ENCODE results near the gene GAL3ST1.
"Not testable (repeated sequence)": the region's sequence is repeated elsewhere in the genome, so short reads cannot be mapped to it uniquely, and the experiment has no call there.

Gene GAL3ST1

DNA sequence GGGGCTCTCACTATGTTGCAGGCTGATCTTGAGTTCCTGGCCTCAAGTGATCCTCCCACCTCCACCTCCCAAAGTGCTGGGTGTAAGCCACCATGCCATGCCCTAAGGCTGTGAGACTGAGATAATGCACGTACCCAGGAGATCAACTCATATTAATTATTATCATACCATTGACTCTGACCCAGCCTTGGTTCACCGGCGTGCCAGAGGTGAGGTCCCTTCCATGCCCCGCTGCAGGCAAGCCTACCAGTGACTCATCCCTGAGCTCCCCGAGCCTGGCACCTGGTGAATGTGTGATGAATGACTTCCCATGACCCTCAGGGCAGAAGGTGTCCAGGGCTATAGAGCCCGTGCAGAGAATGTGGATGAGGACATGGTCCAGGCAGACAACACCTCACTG, 12.1 kb downstream of the GAL3ST1 start:
- no peak for DNase-seq

DNA sequence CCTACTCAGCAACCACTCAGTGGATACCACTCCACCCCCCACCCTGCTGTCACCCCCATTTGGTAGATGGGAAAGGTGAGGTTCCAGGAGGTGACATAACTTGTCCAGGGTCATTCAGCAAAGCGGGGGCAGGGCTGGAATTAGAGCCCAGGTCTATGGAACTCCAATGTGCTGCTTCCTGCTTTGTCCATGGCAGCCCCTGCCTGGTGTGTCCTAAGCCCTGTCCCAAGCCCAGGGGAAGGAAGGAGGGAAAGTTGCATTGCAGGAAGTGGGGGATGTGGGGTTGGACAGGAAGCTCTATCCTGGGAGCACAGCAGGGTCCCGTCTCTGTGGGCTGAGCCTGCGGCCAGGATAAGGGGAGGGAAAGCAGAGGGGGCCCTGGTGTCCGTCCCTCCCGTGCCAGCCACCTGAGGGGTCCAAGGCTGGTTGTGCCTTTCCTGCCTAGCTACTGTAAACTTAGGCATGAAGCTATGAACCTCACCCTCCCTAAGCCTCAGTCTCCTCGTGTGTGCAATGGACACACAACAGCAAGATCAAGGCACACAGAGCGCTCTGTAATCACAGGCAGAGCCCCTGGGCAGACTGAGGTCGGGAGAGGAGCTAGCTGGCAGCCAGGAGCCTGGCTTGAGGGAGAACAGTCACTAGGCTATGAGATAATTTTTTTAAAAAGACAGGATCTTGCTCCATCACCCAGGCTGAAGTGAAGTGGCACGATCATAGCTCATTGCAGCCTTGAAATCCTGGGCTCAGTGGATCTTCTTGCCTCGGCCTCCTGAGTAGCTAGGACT, 12.9 kb downstream of the GAL3ST1 start:
- no peak for DNase-seq

DNA sequence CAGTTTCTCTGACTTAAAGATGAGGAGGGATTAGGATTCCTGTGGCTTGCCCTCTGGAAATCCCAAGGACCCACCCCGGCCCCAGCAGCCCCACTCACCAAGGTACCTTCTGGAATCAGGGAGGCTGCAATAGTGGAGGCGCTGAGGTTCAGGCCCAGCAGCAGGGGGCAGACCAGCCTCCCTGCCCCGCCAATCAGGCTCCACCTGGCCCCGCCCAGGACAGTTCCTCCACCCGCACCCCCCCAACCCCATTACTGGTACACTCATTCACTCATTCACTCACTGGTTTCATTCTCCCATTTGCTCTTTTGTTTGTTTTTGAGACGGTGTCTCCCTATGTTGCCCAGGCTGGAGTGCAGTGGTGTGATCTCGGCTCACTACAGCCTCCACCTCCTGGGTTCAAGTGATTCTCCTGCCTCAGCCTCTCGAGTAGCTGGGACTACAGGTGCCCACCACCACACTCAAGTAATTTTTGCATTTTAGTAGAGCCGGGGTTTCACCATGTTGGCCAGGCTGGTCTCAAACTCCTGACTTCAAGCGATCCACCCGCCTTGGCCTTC, 13.7 kb downstream of the GAL3ST1 start:
- not testable (repeated sequence) for DNase-seq

DNA sequence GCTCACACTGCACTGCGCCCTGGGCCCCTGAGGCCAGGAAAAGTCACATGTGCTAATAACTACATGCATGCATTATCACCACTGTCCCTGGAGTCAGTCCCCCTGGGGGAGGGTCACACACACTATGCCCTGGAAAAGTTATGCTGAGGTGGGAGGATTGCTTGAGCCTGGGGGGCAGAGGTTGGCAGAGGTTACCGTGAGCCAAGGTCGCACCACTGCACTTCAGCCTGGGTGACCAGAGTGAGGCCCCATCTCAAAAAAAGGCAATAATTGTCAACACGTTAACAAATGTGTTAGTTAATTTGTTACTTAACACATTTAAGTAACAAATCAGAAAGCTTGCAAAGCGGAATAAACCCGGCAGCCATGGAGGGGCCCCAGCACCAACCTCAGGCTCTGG, 14.6 kb downstream of the GAL3ST1 start:
- no peak for DNase-seq

DNA sequence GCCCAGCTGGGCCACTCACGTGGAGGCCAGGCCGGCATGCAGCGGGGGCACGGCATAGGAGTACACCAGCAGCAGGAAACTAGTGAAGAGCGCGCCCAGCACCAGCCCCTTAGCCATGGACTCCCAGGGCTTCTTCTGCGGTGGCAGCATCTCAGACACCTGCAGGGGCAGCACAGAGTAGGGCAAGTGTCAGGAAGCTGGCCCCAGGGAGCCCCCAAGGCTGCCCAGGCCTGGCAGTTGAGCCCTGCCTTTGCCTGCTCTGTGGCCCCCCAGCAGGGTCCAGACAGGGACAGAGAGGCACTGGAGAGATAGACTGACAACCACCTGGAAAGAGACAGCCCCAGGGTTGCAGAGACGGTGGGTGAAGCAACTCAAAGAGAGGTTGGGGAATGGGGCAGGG, 17.2 kb downstream of the GAL3ST1 start:
- no peak for DNase-seq

DNA sequence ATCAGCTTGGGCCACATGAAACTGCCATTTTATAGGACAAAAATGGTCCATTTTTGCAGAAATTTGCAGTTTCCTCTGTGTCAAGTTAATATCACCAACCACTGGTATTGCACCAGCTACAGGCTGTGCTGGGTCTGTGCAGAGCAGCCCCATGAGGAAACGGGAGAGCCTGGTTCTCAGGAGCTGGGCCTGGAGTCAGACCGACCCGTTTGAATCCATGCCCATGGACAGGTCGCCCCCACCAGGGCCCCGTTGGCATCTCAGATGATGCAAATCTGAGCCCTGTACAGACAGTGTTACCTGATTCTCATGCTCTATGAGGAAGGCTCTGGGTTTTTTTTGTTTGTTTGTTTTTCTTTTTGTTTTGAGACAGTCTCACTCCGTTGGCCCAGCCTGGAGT, 18.1 kb downstream of the GAL3ST1 start:
- no peak for DNase-seq

DNA sequence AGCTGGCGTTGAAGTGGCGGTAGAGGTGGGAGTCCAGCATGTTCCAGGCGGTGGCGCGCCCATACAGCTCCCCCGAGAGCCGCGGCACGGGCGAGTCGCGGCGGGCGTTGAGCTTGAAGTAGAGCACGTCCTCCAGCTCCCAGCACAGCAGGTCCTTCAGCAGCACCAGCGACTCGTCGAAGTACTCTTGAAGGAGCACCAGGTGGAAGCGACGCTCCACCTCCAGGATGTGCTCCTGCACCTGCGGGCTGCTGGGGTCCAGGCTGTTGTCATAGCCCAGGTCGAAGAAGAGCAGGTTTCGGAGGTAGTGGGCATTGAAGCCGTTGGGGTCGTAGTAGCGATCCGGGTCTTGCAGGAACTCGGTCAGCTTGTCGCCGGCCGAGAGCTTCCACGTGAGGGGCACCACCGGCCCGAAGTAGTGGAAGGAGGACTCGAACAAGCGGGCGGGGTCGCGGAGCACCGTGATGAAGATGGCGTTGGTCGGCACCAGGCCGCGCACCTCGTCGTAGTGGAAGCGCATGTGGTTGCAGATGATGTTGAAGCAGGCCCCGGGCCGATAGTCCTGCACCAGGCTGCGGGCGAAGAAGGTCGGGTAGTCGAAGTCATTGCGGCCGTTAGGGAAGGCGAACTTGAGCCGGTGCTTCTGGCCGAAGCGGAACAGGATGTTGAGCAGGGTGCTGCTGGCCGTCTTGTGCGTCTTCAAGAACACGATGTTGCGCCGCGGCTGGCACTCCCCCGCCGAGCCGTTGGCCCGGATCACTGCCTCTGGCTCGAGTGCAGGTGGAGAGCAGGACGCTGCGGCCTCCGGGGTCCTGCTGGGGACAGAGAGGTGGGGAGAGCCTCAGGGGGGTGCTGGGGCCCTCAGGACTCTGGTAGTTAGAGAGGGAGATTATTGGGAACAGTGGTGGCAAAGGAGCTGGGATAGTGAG, 18.9 kb downstream of the GAL3ST1 start:
- no peak for DNase-seq

DNA sequence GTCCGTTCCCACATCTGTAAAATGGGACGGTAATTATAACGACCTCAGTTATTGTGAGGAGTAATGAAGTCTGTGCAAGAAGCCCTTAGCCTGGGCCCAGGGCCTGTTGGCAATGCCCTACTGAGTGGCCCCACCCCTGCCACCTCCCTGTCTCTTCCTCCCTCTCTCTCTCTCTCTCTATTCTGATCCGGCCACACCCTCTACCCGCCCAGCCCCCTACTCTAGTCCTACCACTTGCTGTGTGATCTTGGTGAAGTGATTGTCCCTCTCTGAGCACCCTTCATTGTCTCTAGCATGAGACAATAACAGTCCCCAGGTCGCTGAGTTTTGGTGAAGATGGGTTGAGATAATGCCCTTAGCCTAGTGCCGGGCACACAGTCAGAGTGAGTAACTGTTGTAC, 20.5 kb downstream of the GAL3ST1 start:
- DNase-seq = no peak

DNA sequence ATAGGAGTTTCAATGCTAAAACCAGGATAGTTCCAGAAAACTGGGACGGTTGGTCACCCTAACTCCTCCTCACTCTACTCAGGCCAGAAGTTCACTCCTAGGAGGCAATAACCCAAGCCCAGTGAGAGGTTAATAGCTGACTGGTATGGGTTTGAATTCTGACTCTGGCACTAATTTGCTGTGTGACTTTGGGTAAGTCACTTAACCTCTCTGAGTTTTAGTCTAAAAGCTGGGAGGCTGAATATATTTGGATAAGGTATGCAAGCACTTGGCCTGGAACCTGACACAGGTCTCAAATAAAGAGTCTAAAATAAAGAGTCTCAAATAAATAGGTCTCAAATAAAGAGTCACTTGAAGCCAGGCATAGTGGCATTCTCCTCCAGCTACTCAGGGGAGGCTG, 21.7 kb downstream of the GAL3ST1 start:
- no peak for DNase-seq

DNA sequence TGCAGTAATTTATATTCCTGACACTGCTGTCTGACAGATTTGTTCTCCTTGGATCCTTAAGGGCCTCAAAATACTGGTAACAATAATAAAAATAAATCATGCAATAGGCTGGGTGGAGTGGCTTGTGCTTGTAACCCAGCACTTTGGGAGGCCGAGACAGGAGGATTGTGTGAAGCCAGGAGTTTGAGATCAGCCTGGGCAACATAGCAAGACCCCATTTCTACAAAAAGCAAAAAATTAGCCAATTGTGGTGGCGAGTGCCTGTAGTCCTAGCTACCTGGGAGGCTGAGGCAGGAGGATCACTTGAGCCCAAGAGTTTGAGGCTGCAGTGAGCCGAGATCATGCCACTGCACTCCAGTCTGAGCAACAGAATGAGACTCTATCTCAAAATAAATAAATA, 22.7 kb downstream of the GAL3ST1 start:
- not testable (repeated sequence) for DNase-seq

DNA sequence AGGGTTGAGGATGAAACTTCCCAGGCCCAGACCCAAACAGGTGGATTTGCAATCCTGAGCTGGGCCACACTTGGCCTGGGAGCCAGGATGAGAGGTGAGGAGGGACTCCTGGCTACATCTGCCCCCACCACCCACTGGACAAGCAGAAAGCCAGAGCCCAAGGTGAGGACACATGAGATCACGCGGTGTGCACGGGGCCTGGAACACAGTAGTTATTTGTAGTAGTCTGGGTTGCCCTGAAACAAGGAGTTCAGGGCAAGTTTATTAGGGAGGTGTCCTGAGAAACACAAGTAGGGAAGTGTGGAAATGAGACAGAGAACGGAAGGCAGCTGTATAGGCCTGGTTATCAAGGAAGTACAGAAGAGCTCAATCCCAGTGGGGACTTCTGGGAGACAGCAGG, 27.3 kb downstream of the GAL3ST1 start:
- DNase-seq = no peak

DNA sequence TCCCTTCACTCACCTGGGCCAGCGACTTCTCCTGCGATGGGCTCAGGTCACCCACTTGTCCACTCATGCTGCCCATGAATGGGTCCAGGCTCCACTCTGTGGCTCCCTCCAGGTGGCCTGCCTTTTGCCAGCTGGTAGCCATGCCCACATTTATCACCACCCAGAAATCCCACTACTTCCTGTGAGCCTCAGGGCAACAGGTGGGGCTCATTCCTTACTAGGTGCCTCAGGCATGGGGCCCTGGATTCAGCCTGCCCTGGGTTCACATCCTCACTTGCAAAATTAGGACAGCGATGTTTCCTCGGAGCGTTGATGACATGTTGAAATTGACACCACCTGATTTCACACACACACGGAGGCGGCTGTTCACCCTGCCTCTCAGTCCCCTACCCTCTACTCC, 27.8 kb downstream of the GAL3ST1 start, which contains the start of gene SEC14L6:
Gene SEC14L6, minus strand, starts transcription at position 126 of the 400 bp plus-strand sequence. Its CDS starts 59 bp downstream, at position 67.
- no peak for DNase-seq

DNA sequence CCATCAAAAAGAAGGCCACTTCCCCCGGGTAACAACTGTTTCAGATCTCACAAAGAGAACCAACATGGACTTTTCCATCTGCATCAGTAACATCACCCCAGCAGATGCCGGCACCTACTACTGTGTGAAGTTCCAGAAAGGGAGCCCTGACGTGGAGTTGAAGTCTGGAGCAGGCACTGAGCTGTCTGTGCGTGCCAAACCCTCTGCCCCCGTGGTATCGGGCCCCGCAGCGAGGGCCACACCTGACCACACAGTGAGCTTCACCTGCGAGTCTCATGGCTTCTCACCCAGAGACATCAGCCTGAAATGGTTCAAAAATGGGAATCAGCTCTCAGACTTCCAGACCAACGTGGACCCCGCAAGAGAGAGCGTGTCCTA, 31.7 kb downstream of the GAL3ST1 start:
- no peak for DNase-seq

DNA sequence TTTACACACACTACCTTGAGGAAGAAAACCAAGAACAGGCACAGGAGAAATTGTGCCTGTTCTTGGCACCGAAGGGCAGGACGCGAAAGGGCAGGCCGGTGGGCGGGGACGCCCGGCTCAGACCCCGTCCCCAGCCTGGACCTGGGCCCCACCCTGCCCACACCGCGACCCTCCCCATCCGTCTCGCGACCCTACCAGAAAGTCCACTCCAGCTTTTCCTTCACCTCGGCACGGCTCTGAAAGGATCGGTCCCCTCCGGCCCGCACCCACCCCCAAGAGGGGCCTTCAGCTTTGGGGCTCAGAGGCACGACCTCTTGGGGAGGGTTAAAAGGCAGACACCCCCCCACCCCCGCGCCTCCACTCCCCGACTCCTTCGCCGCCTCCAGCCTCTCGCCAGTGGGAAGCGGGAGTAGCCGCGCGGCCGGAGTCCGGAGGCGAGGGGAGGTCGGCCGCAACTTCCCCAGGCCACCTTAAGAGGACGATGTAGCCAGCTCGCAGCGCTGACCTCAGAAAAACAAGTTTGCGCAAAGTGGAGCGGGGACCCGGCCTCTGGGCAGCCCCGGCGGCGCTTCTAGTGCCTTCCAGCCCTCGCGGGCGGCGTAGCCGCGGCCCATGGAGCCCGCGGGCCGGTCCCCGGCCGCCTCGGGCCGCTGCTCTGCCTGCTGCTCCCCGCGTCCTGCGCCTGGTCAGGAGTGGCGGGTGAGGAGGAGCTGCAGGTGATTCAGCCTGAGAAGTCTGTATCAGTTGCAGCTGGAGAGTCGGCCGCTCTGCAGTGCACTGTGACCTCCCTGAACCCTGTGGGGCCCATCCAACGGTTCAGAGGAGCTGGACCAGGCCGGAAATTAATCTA, 32.3 kb downstream of the GAL3ST1 start:
- DNase-seq = no peak

DNA sequence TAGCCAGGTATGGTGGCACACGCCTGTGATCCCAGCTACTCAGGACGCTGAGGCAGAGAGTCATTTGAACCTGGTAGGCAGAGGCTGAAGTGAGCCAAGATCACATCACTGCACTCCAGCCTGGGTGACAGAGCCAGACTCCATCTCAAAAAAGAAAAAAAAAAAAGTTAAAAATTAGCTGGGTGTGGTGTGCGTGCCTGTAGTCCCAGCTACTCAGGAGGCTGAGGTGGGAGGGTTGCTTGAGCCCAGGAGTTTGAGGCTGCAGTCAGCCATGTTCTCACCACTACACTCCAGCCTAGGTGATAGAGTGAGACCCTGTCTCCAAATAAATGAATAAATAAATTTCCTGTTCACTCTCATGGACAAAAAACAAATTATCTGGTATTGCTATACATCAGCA, 33.0 kb downstream of the GAL3ST1 start:
- not testable (repeated sequence) for DNase-seq

DNA sequence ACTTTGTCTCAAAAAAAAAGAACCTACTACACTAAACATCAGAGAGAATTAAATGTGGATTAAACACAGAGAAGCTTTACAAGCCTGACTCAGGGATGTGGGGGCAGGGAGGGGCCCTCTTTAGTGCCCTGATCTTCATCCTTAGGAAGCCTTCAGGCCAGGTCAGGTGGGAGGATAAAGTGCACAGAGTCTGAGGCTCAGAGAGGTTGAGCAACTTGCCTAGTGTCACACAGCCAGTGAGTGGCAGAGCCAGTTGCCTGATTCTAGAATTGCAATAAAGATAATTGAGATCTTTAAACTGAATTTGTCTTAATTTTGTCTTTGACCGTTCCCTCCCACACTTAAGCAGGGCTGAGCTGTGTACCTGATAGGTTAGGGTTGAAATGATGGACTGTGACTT, 35.1 kb downstream of the GAL3ST1 start:
- no peak for DNase-seq

DNA sequence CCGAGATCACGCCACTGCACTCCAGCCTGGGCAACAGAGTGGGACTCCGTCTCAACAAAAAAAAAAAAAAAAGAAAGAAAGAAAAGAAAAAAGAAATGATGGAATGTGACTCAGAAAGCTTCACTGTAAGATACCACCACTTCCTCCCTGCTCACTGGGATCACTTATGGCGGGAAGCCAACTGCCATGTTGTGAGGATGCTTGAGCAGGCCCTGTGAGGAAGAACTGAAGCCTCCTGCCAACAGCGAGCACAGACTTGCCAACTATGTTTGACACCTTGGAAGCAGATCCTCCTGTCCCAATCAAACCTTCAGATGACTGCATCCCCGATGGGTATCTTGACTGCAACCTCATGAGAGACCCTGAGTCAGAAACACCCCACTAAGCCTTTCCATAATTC, 36.2 kb downstream of the GAL3ST1 start:
- no peak for DNase-seq

DNA sequence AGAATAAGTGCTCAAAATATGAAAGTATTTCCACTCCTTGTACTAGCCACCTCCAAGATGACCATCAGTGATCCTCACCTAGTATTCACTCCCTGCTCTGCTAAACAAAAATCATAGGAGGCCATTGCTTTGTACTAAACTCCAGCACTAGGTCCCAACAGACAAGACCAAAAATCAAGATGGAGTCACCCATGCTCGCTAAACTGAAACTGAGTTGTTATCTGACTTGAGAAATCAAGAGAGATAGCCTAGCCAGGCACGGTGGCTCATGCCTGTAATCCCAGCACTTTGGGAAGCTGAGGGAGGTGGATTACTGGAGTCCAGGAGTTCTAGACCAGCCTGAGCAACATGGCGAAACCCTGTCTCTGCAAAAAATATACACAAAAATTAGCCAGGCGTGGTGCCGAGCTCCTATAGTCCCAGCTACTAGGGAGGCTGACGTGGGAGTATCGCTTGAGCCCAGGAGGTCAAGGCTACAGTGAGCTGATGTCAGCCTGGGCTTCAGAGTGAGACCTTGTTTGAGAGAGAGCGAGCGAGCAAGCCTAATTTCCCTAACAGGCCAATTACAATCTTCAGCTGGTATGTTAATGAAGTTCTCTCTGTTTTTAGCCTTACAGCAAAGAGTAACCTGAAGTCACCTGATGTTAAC, 37.3 kb downstream of the GAL3ST1 start:
- no peak for DNase-seq

DNA sequence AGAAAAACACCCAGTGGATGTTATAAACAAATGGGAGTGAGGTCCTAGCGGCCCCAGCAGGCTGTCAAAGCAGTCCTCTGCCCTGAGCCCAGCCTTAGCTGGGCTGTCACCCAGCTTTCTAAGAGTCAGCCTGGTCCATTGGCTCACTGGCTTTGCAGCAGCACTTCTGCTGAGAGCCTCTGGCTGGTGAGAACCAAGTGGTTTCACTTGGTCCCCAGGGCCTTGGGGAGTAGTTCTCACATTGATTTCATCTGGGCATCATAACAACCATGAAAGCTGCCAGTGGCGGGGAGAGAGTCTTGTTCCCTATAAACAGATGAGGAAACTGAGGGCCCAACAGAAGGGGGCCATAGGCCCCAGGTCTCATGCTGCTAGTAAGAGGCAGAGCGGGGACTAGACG, 39.3 kb downstream of the GAL3ST1 start:
- no peak for DNase-seq

DNA sequence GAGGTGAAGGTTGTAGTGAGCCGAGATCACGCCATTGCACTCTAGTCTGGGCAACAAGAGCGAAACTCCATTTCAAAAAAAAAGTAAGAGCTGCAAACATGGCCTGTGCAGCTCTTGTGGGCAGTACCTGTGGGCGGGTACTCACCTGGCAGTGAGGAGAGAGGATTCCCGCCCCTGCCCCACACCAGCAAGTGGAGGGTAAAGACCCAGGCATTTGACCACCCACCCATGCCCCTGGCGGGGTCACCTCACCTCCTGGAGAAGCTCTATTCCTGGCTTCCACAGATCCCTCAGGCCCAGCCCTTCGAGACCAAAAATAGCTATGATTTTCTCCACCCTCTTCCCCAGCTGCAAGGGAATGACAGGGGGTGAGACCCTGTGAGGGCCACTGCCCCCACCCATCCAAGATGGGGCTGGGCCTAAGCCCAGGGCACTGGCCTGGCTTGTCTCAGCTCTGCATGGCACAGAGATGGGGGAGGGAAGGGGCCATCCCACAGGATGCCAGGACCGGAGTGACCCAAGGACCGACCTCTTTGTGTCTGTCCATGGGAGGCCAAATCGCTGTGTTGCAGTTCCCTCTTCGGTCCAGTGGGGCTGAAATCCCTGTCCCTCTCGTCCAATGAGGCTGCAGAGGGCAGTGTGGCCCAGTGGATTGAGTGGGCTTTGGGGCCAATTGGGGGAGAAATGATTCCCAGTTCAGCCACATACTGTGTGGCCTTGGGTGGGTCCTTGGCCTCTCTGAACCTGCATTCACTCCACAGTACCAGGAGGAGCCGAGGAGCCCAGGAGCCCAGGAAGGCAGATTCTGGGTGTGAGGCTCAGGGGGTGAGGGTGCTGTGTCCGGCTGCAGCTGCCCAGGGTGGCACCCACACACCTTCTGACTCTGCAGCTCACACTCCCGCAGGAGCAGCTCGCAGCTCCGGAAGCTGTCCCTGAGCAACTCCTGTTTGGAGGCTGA, 42.5 kb downstream of the GAL3ST1 start:
- no peak for DNase-seq

DNA sequence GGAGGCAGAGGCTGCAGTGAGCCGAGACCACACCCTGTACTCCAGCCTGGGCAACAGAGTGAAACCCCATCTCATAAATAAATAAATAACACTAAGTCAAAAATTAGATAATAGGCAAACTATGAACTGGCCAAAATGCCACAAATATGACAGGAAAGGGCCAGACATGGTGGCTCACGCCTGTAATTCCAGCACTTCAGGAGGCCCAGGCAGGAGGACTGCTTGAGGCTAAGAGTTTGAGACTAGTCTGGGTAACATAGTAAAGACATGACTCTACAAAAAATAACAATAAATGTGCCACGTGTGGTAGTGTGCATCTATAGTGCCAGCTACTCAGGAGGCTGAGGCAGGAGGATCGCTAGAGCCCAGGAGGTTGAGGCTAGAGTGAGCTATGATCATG, 47.8 kb downstream of the GAL3ST1 start:
- DNase-seq = no peak

All from NCI-H1436 (cell line).